PC-3 (cell line): ENCODE data around the gene ELN. TPM values are rescaled to one million over a fixed set of nuclear protein-coding genes. Genes with fewer than 3 reads are reported as not detected.

Source experiments
- ATAC-seq: fragments of 200-7000 bp; cut with Tn5 transposase; 2 replicates; pipeline ENCODE4 v1.9.1; 2020; ENCODE audit warnings: mild to moderate bottlenecking, moderate library complexity
- BruUV-seq: library from RNA; stranded (reverse); fragments of 400-500 nt; replicated peaks from 2 replicates; lab custom pipeline; 2021; lab: Mats Ljungman, UMichigan
- CTCF ChIA-PET: fragments of 300-600 bp; sonication (Branson Sonifier 250); formaldehyde crosslinking; loops from one replicate; lab custom pipeline; 2022; ENCODE audit warnings: antibody characterized with exemption; lab: Charles Lee
- POLR2A ChIA-PET: fragments of 300-600 bp; sonication (Branson Sonifier 250); formaldehyde crosslinking; loops from one replicate; lab custom pipeline; 2022; ENCODE audit warnings: antibody characterized with exemption; ENCODE audit not compliant: unreplicated experiment; lab: Charles Lee
- DNase-seq: peaks from one replicate; pipeline ENCODE4 v3.0.0-alpha.2; 2015
- H2AFZ ChIP-seq: fragments of 300-600 bp; sonication (generic); 2 replicates; pipeline ENCODE4 v1.6.0; 2016; ENCODE audit warnings: antibody characterized with exemption, low read length
- H3F3A ChIP-seq: fragments of 300-600 bp; sonication (generic); one replicate; pipeline ENCODE4 v1.6.0; 2017; ENCODE audit warnings: antibody characterized with exemption, low read length, control low read depth, mild to moderate bottlenecking; ENCODE audit not compliant: unreplicated experiment
- H3K27ac ChIP-seq: fragments of 300-600 bp; sonication (generic); 2 replicates; pipeline ENCODE4 v1.5.1; 2016; ENCODE audit warnings: mild to moderate bottlenecking, low read length
- H3K27me3 ChIP-seq: fragments of 300-600 bp; sonication (generic); 2 replicates; pipeline ENCODE4 v1.6.1; 2016; ENCODE audit warnings: low read length, mixed read lengths
- H3K36me3 ChIP-seq: fragments of 300-600 bp; sonication (generic); 2 replicates; pipeline ENCODE4 v1.6.1; 2016; ENCODE audit warnings: low read depth, mixed run types, low read length, mixed read lengths
- H3K4me1 ChIP-seq: fragments of 300-600 bp; sonication (generic); 2 replicates; pipeline ENCODE4 v1.5.1; 2016; ENCODE audit warnings: low read length; ENCODE audit not compliant: insufficient read depth
- H3K4me2 ChIP-seq: fragments of 300-600 bp; sonication (generic); 2 replicates; pipeline ENCODE4 v1.6.0; 2016; ENCODE audit warnings: low read length
- H3K4me3 ChIP-seq: fragments of 300-600 bp; sonication (generic); 2 replicates; pipeline ENCODE4 v1.5.1; 2016; ENCODE audit warnings: mild to moderate bottlenecking, low read length, mixed read lengths
- H3K79me2 ChIP-seq: fragments of 300-600 bp; sonication (generic); 2 replicates; pipeline ENCODE4 v1.6.1; 2017; ENCODE audit warnings: low read length, mixed read lengths
- H3K9ac ChIP-seq: fragments of 300-600 bp; sonication (generic); 2 replicates; pipeline ENCODE4 v1.6.0; 2016; ENCODE audit warnings: mild to moderate bottlenecking, low read length
- H3K9me2 ChIP-seq: fragments of 300-600 bp; sonication (generic); replicated peaks from 2 replicates; pipeline ENCODE4 v1.6.1; 2016; ENCODE audit warnings: mixed run types, low read length, mixed read lengths
- H3K9me3 ChIP-seq: fragments of 300-600 bp; sonication (generic); 2 replicates; pipeline ENCODE4 v1.6.1; 2016; ENCODE audit warnings: low read length, mixed read lengths
- H4K20me1 ChIP-seq: fragments of 300-600 bp; sonication (generic); 2 replicates; pipeline ENCODE4 v1.6.1; 2016; ENCODE audit warnings: low read length, mixed read lengths
- EZH2 ChIP-seq: fragments of 300-600 bp; sonication (generic); IDR thresholded peaks from one replicate; pipeline ENCODE4 v1.6.1; 2017; ENCODE audit warnings: antibody characterized with exemption, mild to moderate bottlenecking, low read length; ENCODE audit not compliant: unreplicated experiment
- EZH2phosphoT487 ChIP-seq: fragments of 300-600 bp; sonication (generic); IDR thresholded peaks from 2 replicates; pipeline ENCODE4 v1.6.1; 2018; ENCODE audit warnings: mild to moderate bottlenecking, antibody characterized with exemption, low read length, borderline replicate concordance
- intact Hi-C: fragments of 100-400 bp; cut with micrococcal nuclease; formaldehyde crosslinking; loops from 2 replicates; pipeline ENCODE4 v1.9.0; 2023
- total RNA-seq: library from RNA; depleted of rRNA; stranded (reverse); fragments of >200 nt; gene quantifications from 2 replicates; pipeline ENCODE4 v1.2.3, GENCODE V29; 2014
- TF ChIP-seq, protein P1 (sequence below): fragments of 300-600 bp; sonication (generic); conservative IDR thresholded peaks from 2 replicates; pipeline ENCODE4 v1.5.1; 2017; ENCODE audit warnings: antibody characterized with exemption, low read depth, mild to moderate bottlenecking, low read length

ELN gene
- total RNA-seq, 1 experiment from 2014 or later, result 0.07 TPM

- Histone ChIP-seq H3K9ac (no peak overlapping the region), H3K9me2 (no peaks in the 10 kb centered on the region), H3F3A (no peaks in the 10 kb centered on the region), H3K27me3 (no peaks in the 10 kb centered on the region), H3K79me2 (no peaks in the 10 kb centered on the region), H3K4me1 (no peaks in the 10 kb centered on the region), H3K9me3 (no peaks in the 10 kb centered on the region), H3K27ac (no peak overlapping the region), H3K4me3 (no peak overlapping the region), H2AFZ (no peak overlapping the region), H4K20me1 (no peaks in the 10 kb centered on the region), H3K4me2 (no peak overlapping the region), H3K36me3 (no peaks in the 10 kb centered on the region)
- BruUV-seq, result no TSS peak
- DNase-seq (no peak), ATAC-seq (no peak)
- ChIA-PET CTCF (interaction anchor here (0.9 kb wide), 1 partner anchor 9 kb away, joined by 4 read pairs; no protein-coding TSS in a partner anchor), POLR2A (interaction anchor here (0.6 kb wide), 1 partner anchor 248 kb away, joined by 4 read pairs; no protein-coding TSS in a partner anchor)
- intact Hi-C loops, result no loop called here
- TF ChIP-seq EZH2phosphoT487 (no peak), EZH2 (no peak)
- TF ChIP-seq, protein P1, sequence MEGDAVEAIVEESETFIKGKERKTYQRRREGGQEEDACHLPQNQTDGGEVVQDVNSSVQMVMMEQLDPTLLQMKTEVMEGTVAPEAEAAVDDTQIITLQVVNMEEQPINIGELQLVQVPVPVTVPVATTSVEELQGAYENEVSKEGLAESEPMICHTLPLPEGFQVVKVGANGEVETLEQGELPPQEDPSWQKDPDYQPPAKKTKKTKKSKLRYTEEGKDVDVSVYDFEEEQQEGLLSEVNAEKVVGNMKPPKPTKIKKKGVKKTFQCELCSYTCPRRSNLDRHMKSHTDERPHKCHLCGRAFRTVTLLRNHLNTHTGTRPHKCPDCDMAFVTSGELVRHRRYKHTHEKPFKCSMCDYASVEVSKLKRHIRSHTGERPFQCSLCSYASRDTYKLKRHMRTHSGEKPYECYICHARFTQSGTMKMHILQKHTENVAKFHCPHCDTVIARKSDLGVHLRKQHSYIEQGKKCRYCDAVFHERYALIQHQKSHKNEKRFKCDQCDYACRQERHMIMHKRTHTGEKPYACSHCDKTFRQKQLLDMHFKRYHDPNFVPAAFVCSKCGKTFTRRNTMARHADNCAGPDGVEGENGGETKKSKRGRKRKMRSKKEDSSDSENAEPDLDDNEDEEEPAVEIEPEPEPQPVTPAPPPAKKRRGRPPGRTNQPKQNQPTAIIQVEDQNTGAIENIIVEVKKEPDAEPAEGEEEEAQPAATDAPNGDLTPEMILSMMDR, result no peak
Observed at GRCh38 chr7:74070619-74070921, 42.6 kb downstream of the ELN start.

- H3K9me3 ChIP-seq, result no peaks in the 10 kb centered on the region
- no peaks in the 10 kb centered on the region for H3K4me1 ChIP-seq
- CTCF ChIA-PET, result no interaction called here
- no peak overlapping the region for H3K9ac ChIP-seq
- no peak overlapping the region for H3K27ac ChIP-seq
- H3K79me2 ChIP-seq, result no peaks in the 10 kb centered on the region
- no peaks in the 10 kb centered on the region for H4K20me1 ChIP-seq
- H3K4me3 ChIP-seq, result no peak overlapping the region
- H3K4me2 ChIP-seq, result no peak overlapping the region
- no TSS peak for BruUV-seq
- H3K27me3 ChIP-seq, result no peaks in the 10 kb centered on the region
- no peak overlapping the region for H2AFZ ChIP-seq
- POLR2A ChIA-PET, result no interaction called here
- intact Hi-C loops, result no loop called here
- TF ChIP-seq, protein P1, result no peak
- no peak for TF ChIP-seq EZH2
- no peak for TF ChIP-seq EZH2phosphoT487
- H3K36me3 ChIP-seq, result no peaks in the 10 kb centered on the region
- no peaks in the 10 kb centered on the region for H3K9me2 ChIP-seq
- no peak for ATAC-seq
- no peaks in the 10 kb centered on the region for H3F3A ChIP-seq
- no peak for DNase-seq
Observed at GRCh38 chr7:74071121-74071520, 43.1 kb downstream of the ELN start.

DNA sequence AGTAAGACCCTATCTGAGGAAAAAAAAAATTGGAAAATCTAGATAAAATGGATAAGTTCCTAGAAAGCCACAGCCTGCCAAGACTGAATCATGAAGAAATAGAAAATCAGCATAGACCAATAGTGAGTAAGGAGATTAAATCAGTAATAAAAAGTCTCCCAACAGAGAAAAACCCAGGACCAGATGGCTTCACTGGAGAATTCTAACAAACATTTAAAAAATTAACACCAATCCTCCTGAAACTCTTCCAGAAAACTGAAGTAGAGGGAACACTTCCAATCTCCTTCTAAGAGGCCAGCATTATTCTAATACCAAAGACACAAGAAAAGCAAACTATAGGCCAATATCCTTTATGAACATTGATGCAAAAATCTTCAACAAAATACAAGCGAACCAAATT, 46.8 kb downstream of the ELN start:
- Histone ChIP-seq H2AFZ (no peak overlapping the region), H4K20me1 (no peaks in the 10 kb centered on the region), H3K4me3 (no peak overlapping the region), H3K79me2 (no peaks in the 10 kb centered on the region), H3K27ac (no peak overlapping the region), H3K36me3 (no peaks in the 10 kb centered on the region), H3F3A (no peaks in the 10 kb centered on the region), H3K9me2 (no peaks in the 10 kb centered on the region), H3K9me3 (no peaks in the 10 kb centered on the region), H3K9ac (no peak overlapping the region), H3K4me1 (peaks cover 6% of the 10 kb centered on the region), H3K4me2 (no peak overlapping the region), H3K27me3 (no peaks in the 10 kb centered on the region)
- TF ChIP-seq EZH2phosphoT487 (no peak), EZH2 (no peak)
- TF ChIP-seq, protein P1, result no peak
- ATAC-seq (no peak), DNase-seq (no peak)
- no TSS peak for BruUV-seq
- CTCF ChIA-PET, result no interaction called here
- intact Hi-C loops, result no loop called here
- POLR2A ChIA-PET, result no interaction called here
